Fibroblast of lung (primary cell): ENCODE measurements around the gene GBF1. TPM values are rescaled to one million over a fixed set of nuclear protein-coding genes. Genes with fewer than 3 reads are reported as not detected.
A peak's percentile ranks its signal among the peaks of the same experiment; 100 is the strongest.

Experiments used
- DNase-seq, 2 donors: peaks; one replicate each; pipeline versions ENCODE4 v3.0.0 to v3.0.0-alpha.2; 2010; ENCODE audit warnings: low read depth in 2 of 2
- H2AFZ ChIP-seq: 2 replicates; pipeline ENCODE4 v1.5.1; 2012; ENCODE audit warnings: low read length, control low read depth, inconsistent platforms
- H3K27ac ChIP-seq: 2 replicates; pipeline ENCODE4 v1.5.1; 2011; ENCODE audit warnings: low read length, control low read depth; ENCODE audit not compliant: insufficient read depth
- H3K27me3 ChIP-seq: 2 replicates; pipeline ENCODE4 v1.5.1; 2011; ENCODE audit warnings: mild to moderate bottlenecking, low read length; ENCODE audit not compliant: control insufficient read depth, insufficient read depth
- H3K36me3 ChIP-seq: 2 replicates; pipeline ENCODE4 v1.5.1; 2011; ENCODE audit warnings: low read length; ENCODE audit not compliant: control insufficient read depth, insufficient read depth
- H3K4me1 ChIP-seq: 2 replicates; pipeline ENCODE4 v1.5.1; 2011; ENCODE audit warnings: low read length; ENCODE audit not compliant: control insufficient read depth, insufficient read depth; ENCODE audit errors: extremely low read depth
- H3K4me2 ChIP-seq: 2 replicates; pipeline ENCODE4 v1.5.1; 2011; ENCODE audit warnings: low read length, control low read depth; ENCODE audit not compliant: insufficient read depth; ENCODE audit errors: extremely low read depth
- H3K4me3 ChIP-seq, 4 experiments: fragments of 200-600 bp in 1 of 4; sonication (generic) in 1 of 4; replicated peaks in 1 of 4; 2 replicates each; pipeline ENCODE4 v1.5.1; 2011 to 2016; ENCODE audit warnings: low read length in 4 of 4, low read depth in 3 of 4, mild to moderate bottlenecking in 3 of 4, control low read depth in 2 of 4, inconsistent platforms in 1 of 4, mixed read lengths in 1 of 4; ENCODE audit not compliant: insufficient read depth in 1 of 4; ENCODE audit errors: control extremely low read depth in 1 of 4
- H3K79me2 ChIP-seq: 2 replicates; pipeline ENCODE4 v1.5.1; 2012; ENCODE audit warnings: mild to moderate bottlenecking, low read length, inconsistent platforms; ENCODE audit not compliant: control insufficient read depth, insufficient read depth
- H3K9ac ChIP-seq: 2 replicates; pipeline ENCODE4 v1.5.1; 2011; ENCODE audit warnings: mild to moderate bottlenecking, low read length, control low read depth; ENCODE audit not compliant: insufficient read depth
- H3K9me3 ChIP-seq: 2 replicates; pipeline ENCODE4 v1.5.1; 2012; ENCODE audit warnings: low read depth, low read length; ENCODE audit not compliant: control insufficient read depth, insufficient read depth
- H4K20me1 ChIP-seq: 2 replicates; pipeline ENCODE4 v1.5.1; 2011; ENCODE audit warnings: low read length; ENCODE audit not compliant: control insufficient read depth, insufficient read depth; ENCODE audit errors: extremely low read depth
- EZH2 ChIP-seq: IDR thresholded peaks from 2 replicates; pipeline ENCODE4 v1.5.1; 2012; ENCODE audit warnings: low read length, control low read depth, mild to moderate bottlenecking; ENCODE audit errors: missing control alignments
- polyA plus RNA-seq, 2 donors: library from polyadenylated mRNA; depleted of rRNA in 1 of 2; stranded (reverse) in 1 of 2; unstranded in 1 of 2; fragments of >200 nt; gene quantifications; 2 replicates each; pipeline ENCODE4 v1.2.1, GENCODE V29; 2011 to 2012; ENCODE audit warnings: missing spikeins in 1 of 2
- total RNA-seq: library from RNA; depleted of rRNA; stranded (reverse); fragments of >200 nt; gene quantifications from 2 replicates; pipeline ENCODE4 v1.2.1, GENCODE V29; 2014
- TF ChIP-seq, protein P1 (sequence below), 2 donors: IDR thresholded peaks in 1 of 2; conservative IDR thresholded peaks in 1 of 2; 1 replicate in 1 of 2; 2 replicates in 1 of 2; pipeline ENCODE4 v1.5.1; 2011 to 2012; ENCODE audit warnings: low read length in 2 of 2, control low read depth in 1 of 2, inconsistent platforms in 1 of 2, low read depth in 1 of 2, mild to moderate bottlenecking in 1 of 2

GBF1 gene
- total and polyA plus RNA-seq, 2 donors (not counting 1 experiment from before 2014, with no cell fraction given) = 24.1 to 24.6 TPM

DNA sequence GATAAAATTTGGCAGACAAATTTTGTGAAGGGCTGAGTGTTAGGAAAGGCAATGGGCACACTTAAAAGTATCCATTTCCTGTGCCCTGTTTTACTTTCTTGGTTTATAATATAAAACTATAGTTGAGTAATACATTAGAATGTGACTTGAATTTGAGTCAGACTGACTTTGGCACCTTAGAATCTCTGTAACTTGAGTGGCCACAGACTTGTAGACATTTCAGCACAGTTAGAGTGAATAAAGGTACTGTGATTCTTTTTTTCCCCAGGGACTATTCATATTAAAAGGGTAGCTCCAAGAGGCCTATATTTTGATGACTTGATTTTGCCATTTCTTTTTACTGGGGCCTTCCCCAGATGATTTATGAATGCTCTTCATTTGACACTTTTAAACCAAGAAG, 22.4 kb downstream of the GBF1 start:
- Histone ChIP-seq H3K36me3 (no peaks in the 10 kb centered on the region), H3K4me3 (no peak overlapping the region), H3K4me2 (peak overlapping the region; percentile 33), H3K79me2 (peaks cover 51% of the 10 kb centered on the region), H4K20me1 (peaks cover 2% of the 10 kb centered on the region), H3K4me1 (peaks cover 17% of the 10 kb centered on the region), H3K9ac (no peak overlapping the region), H2AFZ (no peak overlapping the region), H3K27me3 (no peaks in the 10 kb centered on the region), H3K9me3 (no peaks in the 10 kb centered on the region), H3K27ac (no peak overlapping the region)
- TF ChIP-seq, protein P1, sequence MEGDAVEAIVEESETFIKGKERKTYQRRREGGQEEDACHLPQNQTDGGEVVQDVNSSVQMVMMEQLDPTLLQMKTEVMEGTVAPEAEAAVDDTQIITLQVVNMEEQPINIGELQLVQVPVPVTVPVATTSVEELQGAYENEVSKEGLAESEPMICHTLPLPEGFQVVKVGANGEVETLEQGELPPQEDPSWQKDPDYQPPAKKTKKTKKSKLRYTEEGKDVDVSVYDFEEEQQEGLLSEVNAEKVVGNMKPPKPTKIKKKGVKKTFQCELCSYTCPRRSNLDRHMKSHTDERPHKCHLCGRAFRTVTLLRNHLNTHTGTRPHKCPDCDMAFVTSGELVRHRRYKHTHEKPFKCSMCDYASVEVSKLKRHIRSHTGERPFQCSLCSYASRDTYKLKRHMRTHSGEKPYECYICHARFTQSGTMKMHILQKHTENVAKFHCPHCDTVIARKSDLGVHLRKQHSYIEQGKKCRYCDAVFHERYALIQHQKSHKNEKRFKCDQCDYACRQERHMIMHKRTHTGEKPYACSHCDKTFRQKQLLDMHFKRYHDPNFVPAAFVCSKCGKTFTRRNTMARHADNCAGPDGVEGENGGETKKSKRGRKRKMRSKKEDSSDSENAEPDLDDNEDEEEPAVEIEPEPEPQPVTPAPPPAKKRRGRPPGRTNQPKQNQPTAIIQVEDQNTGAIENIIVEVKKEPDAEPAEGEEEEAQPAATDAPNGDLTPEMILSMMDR (conservative IDR thresholded peaks at IDR 0.05 in 1 of 2, IDR thresholded peaks at IDR 0.05 in 1 of 2; ENCODE audit: low read depth in 1 of 2, low read length in 2 of 2) = no peak
- TF ChIP-seq EZH2 = no peak
- peak; percentile 70 to 77 for DNase-seq

- no peak for TF ChIP-seq EZH2
- TF ChIP-seq, protein P1 (conservative IDR thresholded peaks at IDR 0.05 in 1 of 2, IDR thresholded peaks at IDR 0.05 in 1 of 2; ENCODE audit: low read depth in 1 of 2, low read length in 2 of 2) = peak in 1 of 2 donors; percentile 11
- H2AFZ ChIP-seq = no peak overlapping the region
- no peaks in the 10 kb centered on the region for H3K9me3 ChIP-seq
- no peaks in the 10 kb centered on the region for H3K27me3 ChIP-seq
- peaks cover 17% of the 10 kb centered on the region for H3K4me1 ChIP-seq
- no peak overlapping the region for H3K9ac ChIP-seq
- no peak overlapping the region for H3K4me2 ChIP-seq
- H4K20me1 ChIP-seq = peaks cover 2% of the 10 kb centered on the region
- H3K4me3 ChIP-seq = no peak overlapping the region
- H3K27ac ChIP-seq = peak overlapping the region; percentile 4
- DNase-seq = peak; percentile 57 to 71
- peaks cover 53% of the 10 kb centered on the region for H3K79me2 ChIP-seq
- no peaks in the 10 kb centered on the region for H3K36me3 ChIP-seq
These were observed 23.1 kb downstream of the GBF1 start for GRCh38 chr10:102268375-102268888.

- peak in 1 of 2 donors; percentile 6 for DNase-seq
- Histone ChIP-seq H3K27ac (no peak overlapping the region), H3K4me2 (no peak overlapping the region), H3K27me3 (no peaks in the 10 kb centered on the region), H2AFZ (no peak overlapping the region), H3K4me3 (no peak overlapping the region), H3K36me3 (no peaks in the 10 kb centered on the region), H3K4me1 (peaks cover 17% of the 10 kb centered on the region), H3K9ac (no peak overlapping the region), H4K20me1 (peaks cover 2% of the 10 kb centered on the region), H3K79me2 (peaks cover 56% of the 10 kb centered on the region), H3K9me3 (no peaks in the 10 kb centered on the region)
- TF ChIP-seq EZH2 = no peak
- TF ChIP-seq, protein P1 (conservative IDR thresholded peaks at IDR 0.05 in 1 of 2, IDR thresholded peaks at IDR 0.05 in 1 of 2; ENCODE audit: low read depth in 1 of 2, low read length in 2 of 2) = no peak
These were observed 23.7 kb downstream of the GBF1 start for GRCh38 chr10:102269017-102269416.
